ENCODE measurements around the gene ADTRP.

ADTRP gene

GRCh38 chr6:11714116-11714797 is 64.3 kb downstream of the ADTRP start:
- no peak for TF ChIP-seq CTCF (IDR thresholded peaks at IDR 0.05)
- Histone ChIP-seq H3K27me3 (no peaks in the 10 kb centered on the region), H3K4me1 (ENCODE audit: control insufficient read depth in 1 of 2, insufficient read depth in 1 of 2, low read depth in 1 of 2, low read length in 1 of 2) (peaks cover 35 to 44% of the 10 kb centered on the region in 2 experiments), H3K9me3 (no peaks in the 10 kb centered on the region), H3K36me3 (no peaks in the 10 kb centered on the region), H3K4me3 (ENCODE audit: low read depth in 1 of 2, low read length in 1 of 2) (no peak overlapping the region), H3K27ac (peak overlapping the region; percentile 13)

- no peak for TF ChIP-seq CTCF (IDR thresholded peaks at IDR 0.05)
- H3K27ac ChIP-seq: peak overlapping the region; percentile 48
- H3K4me1 ChIP-seq (ENCODE audit: control insufficient read depth in 1 of 2, insufficient read depth in 1 of 2, low read depth in 1 of 2, low read length in 1 of 2): peaks cover 35 to 44% of the 10 kb centered on the region in 2 experiments
- H3K4me3 ChIP-seq (ENCODE audit: low read depth in 1 of 2, low read length in 1 of 2): no peak overlapping the region
- no peaks in the 10 kb centered on the region for H3K27me3 ChIP-seq
- no peaks in the 10 kb centered on the region for H3K9me3 ChIP-seq
- H3K36me3 ChIP-seq: no peaks in the 10 kb centered on the region
Measured at GRCh38 chr6:11712760-11713159, 65.8 kb downstream of the ADTRP start.

GRCh38 chr6:11711984-11712711 is 66.5 kb downstream of the ADTRP start:
- Histone ChIP-seq H3K9me3 (no peaks in the 10 kb centered on the region), H3K27me3 (no peaks in the 10 kb centered on the region), H3K4me1 (ENCODE audit: control insufficient read depth in 1 of 2, insufficient read depth in 1 of 2, low read depth in 1 of 2, low read length in 1 of 2) (peaks cover 35 to 44% of the 10 kb centered on the region in 2 experiments), H3K36me3 (no peaks in the 10 kb centered on the region), H3K4me3 (ENCODE audit: low read depth in 1 of 2, low read length in 1 of 2) (no peak overlapping the region), H3K27ac (peak overlapping the region; percentile 48)
- no peak for TF ChIP-seq CTCF (IDR thresholded peaks at IDR 0.05)

DNA sequence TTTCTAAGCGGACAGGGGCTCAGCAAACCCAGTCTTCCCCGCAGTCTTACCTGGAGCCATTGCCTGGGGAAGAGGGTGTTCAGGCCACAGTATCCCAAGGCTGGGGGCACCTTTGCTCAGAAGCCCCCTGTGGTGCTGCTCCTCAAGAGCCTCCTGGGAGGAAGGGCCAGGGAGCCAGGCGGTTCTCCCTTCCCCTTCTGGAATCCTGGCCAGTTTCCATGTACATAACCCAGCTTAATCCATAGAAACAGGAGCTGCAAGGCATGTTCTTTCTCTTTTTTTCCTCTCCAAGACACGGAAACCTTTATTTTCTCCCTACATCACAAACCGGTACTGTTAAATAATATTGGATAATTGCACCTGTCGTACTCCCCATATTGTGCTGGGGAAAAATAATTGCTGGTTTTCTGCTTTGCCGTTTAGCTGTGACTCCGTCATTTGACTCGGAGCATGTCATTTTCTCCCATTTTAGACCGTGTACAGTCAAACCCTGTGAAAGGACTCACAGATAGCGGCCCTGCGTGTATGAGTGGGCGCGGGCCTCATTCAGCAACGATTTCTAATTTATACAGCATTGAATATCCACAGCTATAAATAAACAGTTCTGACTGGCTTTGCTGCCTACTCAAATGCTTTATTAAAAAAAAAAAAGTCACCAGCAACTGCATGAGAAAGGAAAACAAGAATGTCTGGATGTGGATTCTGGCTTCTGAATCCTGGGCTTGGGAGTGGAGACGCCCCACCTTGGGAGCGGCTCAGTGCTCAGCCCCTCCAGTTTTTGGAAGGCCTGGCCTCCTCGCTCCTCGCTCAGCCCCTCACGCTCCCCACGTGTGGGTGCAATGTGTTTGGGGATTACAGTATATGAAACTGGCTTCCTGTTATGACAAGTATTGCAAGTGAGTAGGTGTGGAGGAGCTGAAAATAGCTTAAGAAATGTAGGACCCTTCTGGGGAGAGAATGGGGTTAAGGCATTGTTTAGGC is 67.3 kb downstream of the ADTRP start:
- Histone ChIP-seq H3K4me3 (ENCODE audit: low read depth in 1 of 2, low read length in 1 of 2) (no peak overlapping the region), H3K27ac (peak overlapping the region; percentile 48), H3K36me3 (no peaks in the 10 kb centered on the region), H3K27me3 (no peaks in the 10 kb centered on the region), H3K4me1 (ENCODE audit: control insufficient read depth in 1 of 2, insufficient read depth in 1 of 2, low read depth in 1 of 2, low read length in 1 of 2) (peaks cover 35 to 44% of the 10 kb centered on the region in 2 experiments), H3K9me3 (no peaks in the 10 kb centered on the region)
- no peak for TF ChIP-seq CTCF (IDR thresholded peaks at IDR 0.05)

DNA sequence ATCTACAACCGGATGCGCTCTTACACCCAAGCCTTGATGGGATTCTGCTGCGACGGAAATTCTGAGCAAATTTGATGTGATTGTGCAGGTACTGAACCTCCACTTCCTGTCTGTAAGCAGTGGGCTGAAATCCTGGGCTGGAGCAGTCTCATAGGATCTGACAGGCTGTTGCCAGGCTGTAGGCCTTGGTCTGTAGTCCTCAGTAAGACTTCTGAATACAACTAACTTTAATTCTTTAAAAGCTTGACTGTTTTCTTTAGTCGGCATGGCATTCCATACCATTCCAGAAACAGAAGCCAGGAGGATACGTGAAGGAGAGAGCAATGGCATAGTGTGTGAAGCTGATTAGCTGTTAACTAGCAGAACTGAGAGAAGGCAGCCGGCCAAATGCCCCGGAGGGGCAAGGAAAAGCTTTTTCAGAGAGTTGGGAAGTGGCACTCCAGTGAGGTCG is 68.3 kb downstream of the ADTRP start:
- Histone ChIP-seq H3K36me3 (no peaks in the 10 kb centered on the region), H3K27ac (no peak overlapping the region), H3K4me1 (ENCODE audit: control insufficient read depth in 1 of 2, insufficient read depth in 1 of 2, low read depth in 1 of 2, low read length in 1 of 2) (peaks cover 35 to 44% of the 10 kb centered on the region in 2 experiments), H3K27me3 (no peaks in the 10 kb centered on the region), H3K9me3 (no peaks in the 10 kb centered on the region), H3K4me3 (ENCODE audit: low read depth in 1 of 2, low read length in 1 of 2) (no peak overlapping the region)
- no peak for TF ChIP-seq CTCF (IDR thresholded peaks at IDR 0.05)

Data from neutrophil (primary cell).